IPS-15b (cell line): ENCODE measurements around the gene POTEJ.
"Not testable (repeated sequence)": the region's sequence is repeated elsewhere in the genome, so short reads cannot be mapped to it uniquely, and the experiment has no call there.

Experiments used
- H3K27me3 ChIP-seq: one replicate; pipeline ENCODE4 v1.6.1; 2013; ENCODE audit warnings: low read length; ENCODE audit not compliant: control insufficient read depth, insufficient read depth
- H3K36me3 ChIP-seq: one replicate; pipeline ENCODE4 v1.6.1; 2013; ENCODE audit warnings: low read length; ENCODE audit not compliant: control insufficient read depth, insufficient read depth
- H3K4me1 ChIP-seq: one replicate; pipeline ENCODE4 v1.6.1; 2013; ENCODE audit warnings: mild to moderate bottlenecking, low read length; ENCODE audit not compliant: control insufficient read depth, insufficient read depth
- H3K4me3 ChIP-seq: one replicate; pipeline ENCODE4 v1.5.1; 2013; ENCODE audit warnings: low read depth, low read length
- H3K9ac ChIP-seq: one replicate; pipeline ENCODE4 v1.6.1; 2013; ENCODE audit warnings: low read depth, mild to moderate bottlenecking, low read length
- H3K9me3 ChIP-seq: one replicate; pipeline ENCODE4 v1.6.1; 2013; ENCODE audit warnings: mild to moderate bottlenecking, low read length; ENCODE audit not compliant: control insufficient read depth, insufficient read depth

Gene POTEJ

DNA sequence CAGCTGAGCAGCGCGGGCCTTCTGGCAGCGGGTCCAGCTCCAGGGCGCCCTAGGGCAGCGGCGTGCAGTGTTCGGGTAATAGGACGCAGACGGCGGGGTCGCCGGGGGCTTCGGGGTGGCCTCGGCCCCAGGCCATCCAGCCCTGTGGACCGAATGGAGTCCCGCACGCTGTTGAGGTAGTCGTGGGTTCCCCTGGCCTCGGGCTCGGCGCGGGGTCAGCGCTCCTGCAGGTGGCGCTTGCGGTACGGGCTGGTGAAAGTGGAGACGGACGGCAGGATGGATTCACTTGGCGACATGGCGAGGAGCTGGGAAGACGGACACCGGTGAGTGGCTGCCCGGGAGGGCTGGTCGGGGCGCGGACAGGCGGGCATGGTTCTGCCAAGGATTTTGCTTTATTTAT, 82.2 kb downstream of the POTEJ start:
- H3K9me3 ChIP-seq, H3K9ac ChIP-seq, H3K27me3 ChIP-seq, H3K4me1 ChIP-seq, H3K36me3 ChIP-seq: not testable (repeated sequence)
- H3K4me3 ChIP-seq = peak overlapping the region; percentile 27

DNA sequence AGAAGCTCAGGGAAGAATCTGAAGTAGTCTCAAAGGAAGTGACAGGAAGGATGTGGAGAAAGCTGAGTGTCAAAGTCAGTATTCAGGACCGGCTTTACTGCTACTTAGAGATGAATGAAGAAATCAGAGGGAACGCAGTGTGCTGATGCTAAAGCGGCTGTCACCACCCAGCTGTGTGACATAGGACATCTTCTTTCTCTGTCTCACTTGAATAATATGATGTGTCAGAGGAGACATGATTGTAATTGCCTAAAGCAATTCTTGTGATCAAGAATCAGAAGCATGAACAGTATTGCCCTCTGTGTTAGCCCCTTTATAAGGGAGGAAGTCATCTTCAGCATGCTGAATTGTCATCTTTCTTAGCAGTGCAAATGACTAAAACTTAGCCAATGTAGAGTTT, 92.0 kb downstream of the POTEJ start:
- H3K36me3 ChIP-seq, H3K27me3 ChIP-seq, H3K4me3 ChIP-seq, H3K9me3 ChIP-seq, H3K4me1 ChIP-seq, H3K9ac ChIP-seq: not testable (repeated sequence)
